NCI-H1694 (cell line): ENCODE measurements around the gene COX19.
A peak's percentile ranks its signal among the peaks of the same experiment; 100 is the strongest.

ENCODE experiments used
- DNase-seq: peaks from one replicate; lab custom pipeline; 2025; lab: John Stamatoyannopoulos, UW

COX19 gene

GRCh38 chr7:991729-992656, 16.6 kb upstream of the COX19 start:
- no peak for DNase-seq

- DNase-seq: no peak
These were observed 15.8 kb upstream of the COX19 start for GRCh38 chr7:990933-991728.

- no peak for DNase-seq
These were observed 15.1 kb upstream of the COX19 start for GRCh38 chr7:990352-990932.

GRCh38 chr7:988963-989529, 13.7 kb upstream of the COX19 start:
- DNase-seq: no peak

- no peak for DNase-seq
These were observed 13.1 kb upstream of the COX19 start for GRCh38 chr7:988426-988911.

GRCh38 chr7:987909-988308, 12.6 kb upstream of the COX19 start:
- DNase-seq: no peak

- DNase-seq: no peak
These were observed 11.7 kb upstream of the COX19 start for GRCh38 chr7:986766-987751.

- no peak for DNase-seq
These were observed 10.8 kb upstream of the COX19 start for GRCh38 chr7:985915-986741.

- no peak for DNase-seq
These were observed 9.7 kb upstream of the COX19 start for GRCh38 chr7:985127-985416.

- DNase-seq: no peak
These were observed 9.2 kb upstream of the COX19 start for GRCh38 chr7:984361-985126.

- no peak for DNase-seq
These were observed 8.3 kb upstream of the COX19 start for GRCh38 chr7:983616-984071.

- DNase-seq: peak; percentile 48
These were observed 7.8 kb upstream of the COX19 start, which contains the start of gene CYP2W1 for GRCh38 chr7:983004-983615. Gene CYP2W1, plus strand, starts transcription at chr7:983181. Its CDS starts 31 bp downstream, at chr7:983212.

GRCh38 chr7:982511-983003, 7.2 kb upstream of the COX19 start:
- DNase-seq: no peak

- peak; percentile 98 for DNase-seq
These were observed 6.6 kb upstream of the COX19 start for GRCh38 chr7:981793-982510.

GRCh38 chr7:979886-980571, 4.7 kb upstream of the COX19 start:
- no peak for DNase-seq

GRCh38 chr7:979151-979550, 3.8 kb upstream of the COX19 start:
- DNase-seq: no peak

GRCh38 chr7:978416-979091, 3.2 kb upstream of the COX19 start:
- DNase-seq: no peak
